HEK293 (cell line): ENCODE measurements around the gene NDUFS8.

Experiments used
- CTCF ChIA-PET: fragments of 350-600 bp; formaldehyde crosslinking; extraction: SDS; loops from one replicate; lab custom pipeline; 2021; ENCODE audit warnings: antibody characterized with exemption; lab: Yijun Ruan, JAX
- POLR2A ChIA-PET: fragments of 300-600 bp; formaldehyde crosslinking; extraction: SDS; loops from one replicate; lab custom pipeline; 2020; ENCODE audit warnings: antibody characterized with exemption, inconsistent platforms; lab: Yijun Ruan, JAX
- H3K27ac ChIP-seq: fragments of 200-500 bp; sonication (Bioruptor generic); 2 replicates; pipeline ENCODE4 v1.5.1; 2014; ENCODE audit warnings: low read depth, low read length, control low read depth, inconsistent platforms; ENCODE audit errors: extremely low read depth
- H3K36me3 ChIP-seq, 2 experiments: fragments of 200-500 bp in 1 of 2; sonication (Bioruptor generic) in 1 of 2; 1 replicate in 1 of 2; 2 replicates in 1 of 2; pipeline ENCODE4 v1.5.1; 2014 to 2017; ENCODE audit warnings: inconsistent platforms in 2 of 2, low read length in 2 of 2; ENCODE audit not compliant: control insufficient read depth in 2 of 2, insufficient read depth in 1 of 2
- H3K4me1 ChIP-seq: fragments of 200-500 bp; sonication (Bioruptor generic); 2 replicates; pipeline ENCODE4 v1.5.1; 2014; ENCODE audit warnings: mild to moderate bottlenecking, low read length, inconsistent platforms; ENCODE audit not compliant: control insufficient read depth, insufficient read depth
- H3K4me3 ChIP-seq: 2 replicates; pipeline ENCODE4 v1.5.1; 2011; ENCODE audit warnings: low read depth, mild to moderate bottlenecking, control low read depth, low read length, moderate library complexity
- H3K9me3 ChIP-seq: fragments of 200-500 bp; sonication (Bioruptor generic); 2 replicates; pipeline ENCODE4 v1.5.1; 2014; ENCODE audit warnings: low read depth, low read length, inconsistent platforms; ENCODE audit not compliant: control insufficient read depth, insufficient read depth
- AEBP2 ChIP-seq: fragments of 450-650 bp; formaldehyde crosslinking; IDR thresholded peaks from 2 replicates; pipeline ENCODE4 v1.5.1; 2016; ENCODE audit warnings: missing biosample characterization, missing genetic modification characterization, borderline replicate concordance
- FEZF1 ChIP-seq: fragments of 450-650 bp; formaldehyde crosslinking; IDR thresholded peaks from 2 replicates; pipeline ENCODE4 v1.5.1; 2016; ENCODE audit warnings: missing biosample characterization, missing genetic modification characterization
- OVOL3 ChIP-seq: fragments of 450-650 bp; formaldehyde crosslinking; IDR thresholded peaks from 2 replicates; pipeline ENCODE4 v1.5.1; 2016; ENCODE audit warnings: missing biosample characterization, missing genetic modification characterization
- PRDM1 ChIP-seq: fragments of 450-650 bp; formaldehyde crosslinking; IDR thresholded peaks from 2 replicates; pipeline ENCODE4; 2016; ENCODE audit warnings: missing biosample characterization, missing genetic modification characterization
- ZBTB44 ChIP-seq: fragments of 450-650 bp; IDR thresholded peaks from 2 replicates; pipeline ENCODE4 v1.5.1; 2018; ENCODE audit warnings: missing biosample characterization, mild to moderate bottlenecking, missing genetic modification characterization
- ZNF354C ChIP-seq: fragments of 450-650 bp; formaldehyde crosslinking; IDR thresholded peaks from 2 replicates; pipeline ENCODE4 v1.5.1; 2016; ENCODE audit warnings: missing biosample characterization, missing genetic modification characterization, low read depth, borderline replicate concordance
- ZNF398 ChIP-seq: fragments of 450-650 bp; formaldehyde crosslinking; IDR thresholded peaks from 2 replicates; pipeline ENCODE4 v1.5.1; 2017; ENCODE audit warnings: missing biosample characterization, missing genetic modification characterization
- ZNF426 ChIP-seq: fragments of 450-650 bp; formaldehyde crosslinking; IDR thresholded peaks from 2 replicates; pipeline ENCODE4 v1.5.1; 2017; ENCODE audit warnings: missing biosample characterization, missing genetic modification characterization, mild to moderate bottlenecking, inconsistent platforms, moderate library complexity
- ZNF513 ChIP-seq: fragments of 450-650 bp; IDR thresholded peaks from 2 replicates; pipeline ENCODE4 v1.5.1; 2018; ENCODE audit warnings: missing biosample characterization, missing genetic modification characterization
- ZNF580 ChIP-seq: fragments of 450-650 bp; formaldehyde crosslinking; IDR thresholded peaks from 2 replicates; pipeline ENCODE4 v1.5.1; 2016; ENCODE audit warnings: missing biosample characterization, missing genetic modification characterization
- ZNF629 ChIP-seq: fragments of 450-650 bp; formaldehyde crosslinking; IDR thresholded peaks from 2 replicates; pipeline ENCODE4 v1.5.1; 2017; ENCODE audit warnings: missing biosample characterization, missing genetic modification characterization
- ZNF654 ChIP-seq: fragments of 450-650 bp; formaldehyde crosslinking; IDR thresholded peaks from 2 replicates; pipeline ENCODE4 v1.5.1; 2016; ENCODE audit warnings: low read depth, missing biosample characterization, missing genetic modification characterization
- ZNF704 ChIP-seq: fragments of 450-650 bp; formaldehyde crosslinking; IDR thresholded peaks from 2 replicates; pipeline ENCODE4 v1.5.1; 2016; ENCODE audit warnings: missing biosample characterization, missing genetic modification characterization
- ZNF707 ChIP-seq: fragments of 450-650 bp; formaldehyde crosslinking; IDR thresholded peaks from 2 replicates; pipeline ENCODE4 v1.5.1; 2016; ENCODE audit warnings: missing biosample characterization, missing genetic modification characterization
- ZNF843 ChIP-seq: fragments of 450-650 bp; formaldehyde crosslinking; IDR thresholded peaks from 2 replicates; pipeline ENCODE4 v1.5.1; 2016; ENCODE audit warnings: missing biosample characterization, missing genetic modification characterization

The NDUFS8 gene

GRCh38 chr11:68053981-68054812 is 23.7 kb downstream of the NDUFS8 start:
- TF ChIP-seq ZNF629 (tag by site-specific recombination) (no peak), ZNF654 (tag by site-specific recombination) (no peak), AEBP2 (tag by site-specific recombination) (no peak), ZNF354C (no peak), PRDM1 (tag by site-specific recombination) (no peak), ZBTB44 (tag by site-specific recombination) (no peak), ZNF843 (tag by site-specific recombination) (no peak), ZNF426 (tag by site-specific recombination) (no peak), FEZF1 (tag by site-specific recombination) (no peak), ZNF707 (no peak), ZNF513 (no peak), ZNF704 (tag by site-specific recombination) (no peak), ZNF398 (tag by site-specific recombination) (no peak), OVOL3 (no peak), ZNF580 (tag by site-specific recombination) (no peak)
- CTCF ChIA-PET, result no interaction called here
- Histone ChIP-seq H3K36me3 (peaks cover 0 to 42% of the 10 kb centered on the region in 2 experiments; a peak in 2 of 3 replicates), H3K4me3 (no peak overlapping the region), H3K4me1 (no peaks in the 10 kb centered on the region), H3K27ac (no peak overlapping the region), H3K9me3 (no peaks in the 10 kb centered on the region)
- POLR2A ChIA-PET, result no interaction called here
